GM23338 (cell line): Measurements from ENCODE around the gene CABLES1. TPM values are rescaled to one million over a fixed set of nuclear protein-coding genes. Genes with fewer than 3 reads are reported as not detected.

ENCODE experiments used
- ATAC-seq: fragments of 200-7000 bp; cut with Tn5 transposase; 3 replicates; pipeline ENCODE4 v1.9.1; 2020
- DNase-seq: peaks from one replicate; pipeline ENCODE4 v3.0.0-alpha.2; 2015; ENCODE audit warnings: low spot score
- H2AFZ ChIP-seq: fragments of 200-600 bp; sonication (generic); 2 replicates; pipeline ENCODE4 v1.8.0; 2016; ENCODE audit warnings: antibody characterized with exemption, mild to moderate bottlenecking, moderate library complexity
- H3F3A ChIP-seq: fragments of 200-600 bp; sonication (generic); replicated peaks from 2 replicates; pipeline ENCODE4 v1.8.0; 2017; ENCODE audit warnings: antibody characterized with exemption, mixed run types, low read depth
- H3K27ac ChIP-seq: fragments of 200-600 bp; sonication (generic); 2 replicates; pipeline ENCODE4 v1.6.1; 2016; ENCODE audit warnings: low read depth
- H3K27me3 ChIP-seq: fragments of 200-600 bp; sonication (generic); 2 replicates; pipeline ENCODE4 v1.8.0; 2016; ENCODE audit warnings: mild to moderate bottlenecking, mixed run types, moderate library complexity; ENCODE audit not compliant: insufficient read depth
- H3K36me3 ChIP-seq: fragments of 200-600 bp; sonication (generic); 2 replicates; pipeline ENCODE4 v1.8.0; 2016; ENCODE audit warnings: mild to moderate bottlenecking; ENCODE audit not compliant: insufficient read depth
- H3K4me1 ChIP-seq: fragments of 200-600 bp; sonication (generic); 2 replicates; pipeline ENCODE4 v1.8.0; 2016; ENCODE audit warnings: mild to moderate bottlenecking, moderate library complexity; ENCODE audit not compliant: insufficient read depth
- H3K4me2 ChIP-seq: fragments of 200-600 bp; sonication (generic); 2 replicates; pipeline ENCODE4 v1.7.1; 2017; ENCODE audit warnings: mixed run types
- H3K4me3 ChIP-seq: fragments of 200-600 bp; sonication (generic); 2 replicates; pipeline ENCODE4 v1.6.1; 2016; ENCODE audit warnings: mixed run types
- H3K79me2 ChIP-seq: fragments of 200-600 bp; sonication (generic); replicated peaks from 2 replicates; pipeline ENCODE4 v1.8.0; 2017; ENCODE audit warnings: mild to moderate bottlenecking; ENCODE audit not compliant: insufficient read depth
- H3K9me2 ChIP-seq: fragments of 200-600 bp; sonication (generic); 2 replicates; pipeline ENCODE4 v1.8.0; 2017; ENCODE audit not compliant: insufficient read depth
- H4K20me1 ChIP-seq: fragments of 200-600 bp; sonication (generic); replicated peaks from 2 replicates; pipeline ENCODE4 v1.8.0; 2017; ENCODE audit warnings: mild to moderate bottlenecking; ENCODE audit not compliant: insufficient read depth
- H3K27ac Mint-ChIP-seq: 2 replicates; pipeline ENCODE4 v1.8.0; 2020; ENCODE audit warnings: inconsistent platforms, mild to moderate bottlenecking, moderate library complexity, mixed read lengths
- H3K27me3 Mint-ChIP-seq: 3 replicates; pipeline ENCODE4 v1.8.0; 2022; ENCODE audit warnings: low read depth, mild to moderate bottlenecking, moderate library complexity, mixed read lengths, inconsistent platforms; ENCODE audit not compliant: insufficient read depth, poor library complexity
- H3K36me3 Mint-ChIP-seq: 3 replicates; pipeline ENCODE4 v1.8.0; 2021; ENCODE audit warnings: low read depth, mild to moderate bottlenecking, inconsistent platforms, moderate library complexity, mixed read lengths
- H3K4me1 Mint-ChIP-seq: 3 replicates; pipeline ENCODE4 v1.8.0; 2020; ENCODE audit warnings: mild to moderate bottlenecking, inconsistent platforms, mixed read lengths
- H3K4me3 Mint-ChIP-seq: 3 replicates; pipeline ENCODE4 v1.8.0; 2021; ENCODE audit warnings: moderate library complexity, mild to moderate bottlenecking, inconsistent platforms, mixed read lengths
- H3K9me3 Mint-ChIP-seq: 3 replicates; pipeline ENCODE4 v1.8.0; 2020; ENCODE audit warnings: moderate library complexity, mild to moderate bottlenecking, inconsistent platforms, mixed read lengths
- ETS1 ChIP-seq: IDR thresholded peaks from 2 replicates; pipeline ENCODE4 v1.6.1; 2016; ENCODE audit warnings: antibody characterized with exemption
- EZH2phosphoT487 ChIP-seq: fragments of 200-600 bp; sonication (generic); IDR thresholded peaks from one replicate; pipeline ENCODE4 v1.8.1; 2018; ENCODE audit warnings: antibody characterized with exemption; ENCODE audit not compliant: unreplicated experiment
- REST ChIP-seq: IDR thresholded peaks from one replicate; pipeline ENCODE4 v1.6.1; 2018; ENCODE audit warnings: antibody characterized with exemption; ENCODE audit not compliant: unreplicated experiment
- ZNF462 ChIP-seq: fragments of 250-450 bp; sonication (Bioruptor Pico); IDR thresholded peaks from 2 replicates; pipeline ENCODE4 v1.5.0; 2020; ENCODE audit warnings: mild to moderate bottlenecking, moderate library complexity
- polyA plus RNA-seq: library from polyadenylated mRNA; unstranded; fragments of >200 nt; fragmentation: Nextera tagmentation; extraction: Ambion mirVana; gene quantifications from 2 replicates; pipeline ENCODE4 v1.2.1, GENCODE V29; 2016
- total RNA-seq: library from RNA; depleted of rRNA; stranded (reverse); fragments of >200 nt; shearing (Covaris generic); gene quantifications from 2 replicates; pipeline ENCODE4 v1.2.3, GENCODE V29; 2014

Gene CABLES1
- total and polyA plus RNA-seq, 2 experiments from 2014 or later = 2.6 to 12.4 TPM

GRCh38 chr18:23209796-23210195, 74.5 kb downstream of the CABLES1 start (continued):
- TF ChIP-seq ZNF462 (CRISPR knock-in tag) (no peak), ETS1 (no peak)

- Histone ChIP-seq H4K20me1 (no peaks in the 10 kb centered on the region), H3K4me1 (no peaks in the 10 kb centered on the region), H3K36me3 (peaks cover 8% of the 10 kb centered on the region; the same call in 1 of the 2 replicates), H3F3A (no peaks in the 10 kb centered on the region), H3K4me3 (no peak overlapping the region), H3K4me2 (no peak overlapping the region), H2AFZ (no peak overlapping the region), H3K27ac (no peak overlapping the region), H3K27me3 (no peaks in the 10 kb centered on the region), H3K79me2 (no peaks in the 10 kb centered on the region; the same call in 1 of the 2 replicates), H3K9me2 (no peaks in the 10 kb centered on the region)
- no peak overlapping the region for H3K27ac Mint-ChIP-seq
- DNase-seq (no peak), ATAC-seq (no peak)
- H3K36me3 Mint-ChIP-seq = peaks cover 45% of the 10 kb centered on the region
- peaks cover 6% of the 10 kb centered on the region for H3K27me3 Mint-ChIP-seq
- H3K4me1 Mint-ChIP-seq = no peaks in the 10 kb centered on the region
- H3K9me3 Mint-ChIP-seq = no peaks in the 10 kb centered on the region
- H3K4me3 Mint-ChIP-seq = no peak overlapping the region
- no peak for TF ChIP-seq EZH2phosphoT487
- no peak for TF ChIP-seq REST
- no peak for TF ChIP-seq ZNF462 (CRISPR knock-in tag)
These were observed 75.2 kb downstream of the CABLES1 start for GRCh38 chr18:23210526-23210925.
